ENCODE data around the gene GPD1L.

The GPD1L gene

DNA sequence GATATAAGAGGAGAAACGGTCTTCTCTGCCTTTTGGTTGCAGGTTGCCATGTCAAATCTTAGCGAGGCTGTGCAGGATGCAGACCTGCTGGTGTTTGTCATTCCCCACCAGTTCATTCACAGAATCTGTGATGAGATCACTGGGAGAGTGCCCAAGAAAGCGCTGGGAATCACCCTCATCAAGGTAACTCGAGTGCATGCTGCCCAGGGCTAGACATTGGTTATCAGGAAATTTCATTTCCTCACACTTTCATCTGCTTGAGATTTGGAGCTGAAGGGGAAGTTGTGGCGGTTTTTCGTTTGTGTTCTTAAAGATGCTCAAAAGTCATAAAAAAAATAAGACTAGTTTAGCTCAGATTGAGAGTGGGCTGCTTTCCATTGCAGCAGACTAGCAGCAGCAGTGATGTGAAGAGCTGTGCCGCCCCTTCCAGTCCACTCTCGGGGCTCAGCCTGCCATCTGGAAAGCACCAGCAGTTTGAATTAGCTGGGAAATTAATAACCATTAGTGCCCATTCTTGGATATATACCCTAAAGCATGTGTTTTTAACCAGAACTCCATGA, 32.2 kb downstream of the GPD1L start:
- Histone ChIP-seq H3K9me3 (ENCODE audit: control insufficient read depth, insufficient read depth, low read depth, low read length) (no peaks in the 10 kb centered on the region), H3K4me3 (ENCODE audit: low read depth, low read length) (no peak overlapping the region), H3K27ac (ENCODE audit: extremely low read depth, low read depth, low read length) (no peak overlapping the region), H3K4me1 (ENCODE audit: control insufficient read depth, insufficient read depth, low read length) (no peaks in the 10 kb centered on the region), H3K36me3 (ENCODE audit: control insufficient read depth in 2 of 2, insufficient read depth in 1 of 2, low read length in 2 of 2) (peaks cover 0 to 9% of the 10 kb centered on the region in 2 experiments; a peak in 1 of 3 replicates)
- TF ChIP-seq ZNF785 (tag by site-specific recombination; IDR thresholded peaks at IDR 0.05) (no peak), GFI1B (tag by site-specific recombination; IDR thresholded peaks at IDR 0.05) (no peak), GLI2 (tag by site-specific recombination; IDR thresholded peaks at IDR 0.05; ENCODE audit: borderline replicate concordance, low read depth) (no peak), OVOL3 (tag by site-specific recombination; IDR thresholded peaks at IDR 0.05) (no peak), HOXA7 (CRISPR knock-in tag; IDR thresholded peaks at IDR 0.05; ENCODE audit: borderline replicate concordance) (no peak), ZNF433 (tag by site-specific recombination; IDR thresholded peaks at IDR 0.05; ENCODE audit: low read depth) (no peak), WT1 (tag by site-specific recombination; IDR thresholded peaks at IDR 0.05) (no peak), ZFHX2 (tag by site-specific recombination; conservative IDR thresholded peaks at IDR 0.05) (no peak), SALL2 (tag by site-specific recombination; IDR thresholded peaks at IDR 0.05; ENCODE audit: borderline replicate concordance) (no peak), ZNF354C (tag by site-specific recombination; IDR thresholded peaks at IDR 0.05; ENCODE audit: borderline replicate concordance, low read depth) (no peak), ZNF501 (tag by site-specific recombination; IDR thresholded peaks at IDR 0.05) (no peak), ZNF112 (tag by site-specific recombination; IDR thresholded peaks at IDR 0.05) (no peak), ZNF302 (tag by site-specific recombination; IDR thresholded peaks at IDR 0.05; ENCODE audit: low read depth) (no peak), ZNF624 (tag by site-specific recombination; IDR thresholded peaks at IDR 0.05) (no peak)
- TF ChIP-seq, protein P1, sequence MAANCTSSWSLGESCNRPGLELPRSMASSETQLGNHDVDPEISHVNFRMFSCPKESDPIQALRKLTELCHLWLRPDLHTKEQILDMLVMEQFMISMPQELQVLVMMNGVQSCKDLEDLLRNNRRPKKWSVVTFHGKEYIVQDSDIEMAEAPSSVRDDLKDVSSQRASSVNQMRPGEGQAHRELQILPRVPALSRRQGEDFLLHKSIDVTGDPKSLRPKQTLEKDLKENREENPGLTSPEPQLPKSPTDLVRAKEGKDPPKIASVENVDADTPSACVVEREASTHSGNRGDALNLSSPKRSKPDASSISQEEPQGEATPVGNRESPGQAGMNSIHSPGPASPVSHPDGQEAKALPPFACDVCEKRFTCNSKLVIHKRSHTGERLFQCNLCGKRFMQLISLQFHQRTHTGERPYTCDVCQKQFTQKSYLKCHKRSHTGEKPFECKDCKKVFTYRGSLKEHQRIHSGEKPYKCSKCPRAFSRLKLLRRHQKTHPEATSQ (tag by site-specific recombination; IDR thresholded peaks at IDR 0.05), result no peak
- TF ChIP-seq, protein P2, sequence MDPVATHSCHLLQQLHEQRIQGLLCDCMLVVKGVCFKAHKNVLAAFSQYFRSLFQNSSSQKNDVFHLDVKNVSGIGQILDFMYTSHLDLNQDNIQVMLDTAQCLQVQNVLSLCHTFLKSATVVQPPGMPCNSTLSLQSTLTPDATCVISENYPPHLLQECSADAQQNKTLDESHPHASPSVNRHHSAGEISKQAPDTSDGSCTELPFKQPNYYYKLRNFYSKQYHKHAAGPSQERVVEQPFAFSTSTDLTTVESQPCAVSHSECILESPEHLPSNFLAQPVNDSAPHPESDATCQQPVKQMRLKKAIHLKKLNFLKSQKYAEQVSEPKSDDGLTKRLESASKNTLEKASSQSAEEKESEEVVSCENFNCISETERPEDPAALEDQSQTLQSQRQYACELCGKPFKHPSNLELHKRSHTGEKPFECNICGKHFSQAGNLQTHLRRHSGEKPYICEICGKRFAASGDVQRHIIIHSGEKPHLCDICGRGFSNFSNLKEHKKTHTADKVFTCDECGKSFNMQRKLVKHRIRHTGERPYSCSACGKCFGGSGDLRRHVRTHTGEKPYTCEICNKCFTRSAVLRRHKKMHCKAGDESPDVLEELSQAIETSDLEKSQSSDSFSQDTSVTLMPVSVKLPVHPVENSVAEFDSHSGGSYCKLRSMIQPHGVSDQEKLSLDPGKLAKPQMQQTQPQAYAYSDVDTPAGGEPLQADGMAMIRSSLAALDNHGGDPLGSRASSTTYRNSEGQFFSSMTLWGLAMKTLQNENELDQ (tag by site-specific recombination; IDR thresholded peaks at IDR 0.05; ENCODE audit: low read depth), result no peak
- TF ChIP-seq, protein P3, sequence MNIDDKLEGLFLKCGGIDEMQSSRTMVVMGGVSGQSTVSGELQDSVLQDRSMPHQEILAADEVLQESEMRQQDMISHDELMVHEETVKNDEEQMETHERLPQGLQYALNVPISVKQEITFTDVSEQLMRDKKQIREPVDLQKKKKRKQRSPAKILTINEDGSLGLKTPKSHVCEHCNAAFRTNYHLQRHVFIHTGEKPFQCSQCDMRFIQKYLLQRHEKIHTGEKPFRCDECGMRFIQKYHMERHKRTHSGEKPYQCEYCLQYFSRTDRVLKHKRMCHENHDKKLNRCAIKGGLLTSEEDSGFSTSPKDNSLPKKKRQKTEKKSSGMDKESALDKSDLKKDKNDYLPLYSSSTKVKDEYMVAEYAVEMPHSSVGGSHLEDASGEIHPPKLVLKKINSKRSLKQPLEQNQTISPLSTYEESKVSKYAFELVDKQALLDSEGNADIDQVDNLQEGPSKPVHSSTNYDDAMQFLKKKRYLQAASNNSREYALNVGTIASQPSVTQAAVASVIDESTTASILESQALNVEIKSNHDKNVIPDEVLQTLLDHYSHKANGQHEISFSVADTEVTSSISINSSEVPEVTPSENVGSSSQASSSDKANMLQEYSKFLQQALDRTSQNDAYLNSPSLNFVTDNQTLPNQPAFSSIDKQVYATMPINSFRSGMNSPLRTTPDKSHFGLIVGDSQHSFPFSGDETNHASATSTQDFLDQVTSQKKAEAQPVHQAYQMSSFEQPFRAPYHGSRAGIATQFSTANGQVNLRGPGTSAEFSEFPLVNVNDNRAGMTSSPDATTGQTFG (tag by site-specific recombination; IDR thresholded peaks at IDR 0.05; ENCODE audit: borderline replicate concordance), result no peak
- TF ChIP-seq, protein P4, sequence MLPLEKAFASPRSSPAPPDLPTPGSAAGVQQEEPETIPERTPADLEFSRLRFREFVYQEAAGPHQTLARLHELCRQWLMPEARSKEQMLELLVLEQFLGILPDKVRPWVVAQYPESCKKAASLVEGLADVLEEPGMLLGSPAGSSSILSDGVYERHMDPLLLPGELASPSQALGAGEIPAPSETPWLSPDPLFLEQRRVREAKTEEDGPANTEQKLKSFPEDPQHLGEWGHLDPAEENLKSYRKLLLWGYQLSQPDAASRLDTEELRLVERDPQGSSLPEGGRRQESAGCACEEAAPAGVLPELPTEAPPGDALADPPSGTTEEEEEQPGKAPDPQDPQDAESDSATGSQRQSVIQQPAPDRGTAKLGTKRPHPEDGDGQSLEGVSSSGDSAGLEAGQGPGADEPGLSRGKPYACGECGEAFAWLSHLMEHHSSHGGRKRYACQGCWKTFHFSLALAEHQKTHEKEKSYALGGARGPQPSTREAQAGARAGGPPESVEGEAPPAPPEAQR (tag by site-specific recombination; IDR thresholded peaks at IDR 0.05), result no peak
- TF ChIP-seq, protein P5, sequence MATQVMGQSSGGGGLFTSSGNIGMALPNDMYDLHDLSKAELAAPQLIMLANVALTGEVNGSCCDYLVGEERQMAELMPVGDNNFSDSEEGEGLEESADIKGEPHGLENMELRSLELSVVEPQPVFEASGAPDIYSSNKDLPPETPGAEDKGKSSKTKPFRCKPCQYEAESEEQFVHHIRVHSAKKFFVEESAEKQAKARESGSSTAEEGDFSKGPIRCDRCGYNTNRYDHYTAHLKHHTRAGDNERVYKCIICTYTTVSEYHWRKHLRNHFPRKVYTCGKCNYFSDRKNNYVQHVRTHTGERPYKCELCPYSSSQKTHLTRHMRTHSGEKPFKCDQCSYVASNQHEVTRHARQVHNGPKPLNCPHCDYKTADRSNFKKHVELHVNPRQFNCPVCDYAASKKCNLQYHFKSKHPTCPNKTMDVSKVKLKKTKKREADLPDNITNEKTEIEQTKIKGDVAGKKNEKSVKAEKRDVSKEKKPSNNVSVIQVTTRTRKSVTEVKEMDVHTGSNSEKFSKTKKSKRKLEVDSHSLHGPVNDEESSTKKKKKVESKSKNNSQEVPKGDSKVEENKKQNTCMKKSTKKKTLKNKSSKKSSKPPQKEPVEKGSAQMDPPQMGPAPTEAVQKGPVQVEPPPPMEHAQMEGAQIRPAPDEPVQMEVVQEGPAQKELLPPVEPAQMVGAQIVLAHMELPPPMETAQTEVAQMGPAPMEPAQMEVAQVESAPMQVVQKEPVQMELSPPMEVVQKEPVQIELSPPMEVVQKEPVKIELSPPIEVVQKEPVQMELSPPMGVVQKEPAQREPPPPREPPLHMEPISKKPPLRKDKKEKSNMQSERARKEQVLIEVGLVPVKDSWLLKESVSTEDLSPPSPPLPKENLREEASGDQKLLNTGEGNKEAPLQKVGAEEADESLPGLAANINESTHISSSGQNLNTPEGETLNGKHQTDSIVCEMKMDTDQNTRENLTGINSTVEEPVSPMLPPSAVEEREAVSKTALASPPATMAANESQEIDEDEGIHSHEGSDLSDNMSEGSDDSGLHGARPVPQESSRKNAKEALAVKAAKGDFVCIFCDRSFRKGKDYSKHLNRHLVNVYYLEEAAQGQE (tag by site-specific recombination; IDR thresholded peaks at IDR 0.05), result no peak
- TF ChIP-seq, protein P6, sequence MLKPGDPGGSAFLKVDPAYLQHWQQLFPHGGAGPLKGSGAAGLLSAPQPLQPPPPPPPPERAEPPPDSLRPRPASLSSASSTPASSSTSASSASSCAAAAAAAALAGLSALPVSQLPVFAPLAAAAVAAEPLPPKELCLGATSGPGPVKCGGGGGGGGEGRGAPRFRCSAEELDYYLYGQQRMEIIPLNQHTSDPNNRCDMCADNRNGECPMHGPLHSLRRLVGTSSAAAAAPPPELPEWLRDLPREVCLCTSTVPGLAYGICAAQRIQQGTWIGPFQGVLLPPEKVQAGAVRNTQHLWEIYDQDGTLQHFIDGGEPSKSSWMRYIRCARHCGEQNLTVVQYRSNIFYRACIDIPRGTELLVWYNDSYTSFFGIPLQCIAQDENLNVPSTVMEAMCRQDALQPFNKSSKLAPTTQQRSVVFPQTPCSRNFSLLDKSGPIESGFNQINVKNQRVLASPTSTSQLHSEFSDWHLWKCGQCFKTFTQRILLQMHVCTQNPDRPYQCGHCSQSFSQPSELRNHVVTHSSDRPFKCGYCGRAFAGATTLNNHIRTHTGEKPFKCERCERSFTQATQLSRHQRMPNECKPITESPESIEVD (tag by site-specific recombination; IDR thresholded peaks at IDR 0.05), result no peak
- ChIA-PET POLR2A (no interaction called here), CTCF (interaction anchor here (0.6 to 0.8 kb wide), 2 partner anchors 120 to 529 kb away, joined by 3 read pairs; no protein-coding TSS in a partner anchor)
